Bronchial epithelial cell (primary cell): ENCODE measurements around the gene ENPP3. TPM values are rescaled to one million over a fixed set of nuclear protein-coding genes. Genes with fewer than 3 reads are reported as not detected.
A peak's percentile ranks its signal among the peaks of the same experiment; 100 is the strongest.

Experiments
- DNase-seq: peaks from one replicate; pipeline ENCODE4 v3.0.0-alpha.2; 2010; ENCODE audit warnings: low read depth
- FAIRE-seq: peaks from 2 replicates; lab custom pipeline; 2011; peaks lifted over from hg19 to GRCh38; lab: Jason Lieb, UNC
- H3K27me3 ChIP-seq: 2 replicates; pipeline ENCODE4 v1.5.1; 2011; ENCODE audit warnings: low read length; ENCODE audit not compliant: control insufficient read depth, insufficient read depth
- H3K36me3 ChIP-seq: 2 replicates; pipeline ENCODE4 v1.5.1; 2011; ENCODE audit warnings: low read length; ENCODE audit not compliant: control insufficient read depth, insufficient read depth
- H3K4me3 ChIP-seq: 2 replicates; pipeline ENCODE4 v1.5.1; 2011; ENCODE audit warnings: mild to moderate bottlenecking, low read depth, low read length, control low read depth
- CTCF ChIP-seq: IDR thresholded peaks from 2 replicates; pipeline ENCODE4 v1.5.1; 2011; ENCODE audit warnings: mild to moderate bottlenecking, moderate library complexity, low read length, control low read depth, inconsistent platforms; ENCODE audit not compliant: insufficient read depth, severe bottlenecking
- total RNA-seq: library from RNA; depleted of rRNA; stranded (reverse); fragments of >200 nt; gene quantifications from 2 replicates; pipeline ENCODE4 v1.2.1, GENCODE V29; 2014

The ENPP3 gene
- total RNA-seq, 1 donor from 2014 or later = not detected

GRCh38 chr6:131597446-131597845, 39.7 kb upstream of the ENPP3 start:
- FAIRE-seq (no peak), DNase-seq (peak; percentile 7)
- Histone ChIP-seq H3K27me3 (no peaks in the 10 kb centered on the region), H3K4me3 (no peak overlapping the region), H3K36me3 (peaks cover 12% of the 10 kb centered on the region)
- peak; percentile 15 for TF ChIP-seq CTCF

- H3K4me3 ChIP-seq = no peak overlapping the region
- FAIRE-seq (no peak), DNase-seq (no peak)
- no peak for TF ChIP-seq CTCF
- no peaks in the 10 kb centered on the region for H3K27me3 ChIP-seq
- peaks cover 13% of the 10 kb centered on the region for H3K36me3 ChIP-seq
Measured at GRCh38 chr6:131600716-131601115, 36.4 kb upstream of the ENPP3 start.

GRCh38 chr6:131602781-131603312, 34.3 kb upstream of the ENPP3 start:
- TF ChIP-seq CTCF = no peak
- no peak for FAIRE-seq
- no peak overlapping the region for H3K4me3 ChIP-seq
- no peaks in the 10 kb centered on the region for H3K27me3 ChIP-seq
- H3K36me3 ChIP-seq = peaks cover 11% of the 10 kb centered on the region
- peak; percentile 55 for DNase-seq

- H3K27me3 ChIP-seq = no peaks in the 10 kb centered on the region
- no peak for TF ChIP-seq CTCF
- H3K36me3 ChIP-seq = peaks cover 8% of the 10 kb centered on the region
- no peak overlapping the region for H3K4me3 ChIP-seq
- FAIRE-seq = no peak
- DNase-seq = no peak
Measured at GRCh38 chr6:131613296-131613925, 23.7 kb upstream of the ENPP3 start.

GRCh38 chr6:131615275-131615674, 21.8 kb upstream of the ENPP3 start:
- no peak for TF ChIP-seq CTCF
- FAIRE-seq = no peak
- H3K36me3 ChIP-seq = peaks cover 5% of the 10 kb centered on the region

More at GRCh38 chr6:131615275-131615674, 21.8 kb upstream of the ENPP3 start:
- Histone ChIP-seq H3K27me3 (no peaks in the 10 kb centered on the region), H3K4me3 (no peak overlapping the region)
- DNase-seq = no peak
